ENCODE data around the gene CPEB2. TPM values are rescaled to one million over a fixed set of nuclear protein-coding genes. Genes with fewer than 3 reads are reported as not detected.

The CPEB2 gene
- total and polyA plus RNA-seq, 2 of the 8 experiments (the other 6 are each of a cell fraction or from before 2014, with no cell fraction given): 0.39 to 1.9 TPM

DNA sequence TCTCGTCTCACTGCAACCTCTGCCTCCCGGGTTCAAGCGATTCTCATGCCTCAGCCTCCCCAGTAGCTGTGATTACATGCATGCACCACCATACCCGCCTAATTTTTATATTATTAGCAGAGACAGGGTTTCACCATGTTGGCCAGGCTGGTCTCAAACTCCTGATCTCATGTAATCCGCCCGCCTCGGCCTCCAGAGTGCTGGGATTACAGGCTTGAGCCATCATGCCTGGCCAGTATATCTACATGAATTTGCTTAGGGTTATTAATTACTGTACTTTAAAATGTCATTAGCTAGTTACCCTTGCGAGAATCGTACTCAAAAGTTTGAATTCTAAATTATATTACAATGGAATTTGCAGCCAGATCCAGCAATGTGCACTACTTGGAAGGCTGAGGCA is 8.9 kb downstream of the CPEB2 start (continued):
- TF ChIP-seq POU5F1 (IDR thresholded peaks at IDR 0.05; ENCODE audit: low read depth, low read length) (no peak), SP2 (IDR thresholded peaks at IDR 0.05; ENCODE audit: low read length) (no peak), YY1 (IDR thresholded peaks at IDR 0.05; ENCODE audit: low read depth, low read length) (no peak), NANOG (IDR thresholded peaks at IDR 0.05; ENCODE audit: insufficient read depth, low read depth, low read length, poor library complexity, severe bottlenecking) (no peak)

Measured in H1 (cell line).